ENCODE results near the gene BCAS4.

The BCAS4 gene

DNA sequence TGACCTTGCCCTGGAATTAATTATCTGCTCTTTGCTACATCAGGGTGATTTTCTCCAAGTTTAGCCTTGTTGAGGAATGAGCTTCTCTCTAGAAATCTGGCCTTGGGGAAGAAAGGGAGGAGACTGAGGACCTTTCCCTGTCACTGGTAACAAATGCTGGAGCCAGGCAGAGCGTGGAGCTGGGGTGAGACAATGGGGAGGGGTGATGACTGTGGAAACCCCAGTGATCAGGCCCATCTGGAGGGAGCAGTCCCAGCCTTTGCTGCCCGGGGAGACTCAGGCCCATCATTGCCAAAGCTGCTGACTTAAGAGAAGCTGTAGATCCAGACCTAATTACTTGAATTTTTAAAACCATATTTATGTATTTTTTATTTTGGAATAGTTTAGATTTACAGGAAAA is 31.3 kb downstream of the BCAS4 start:
- DNase-seq, result no peak

DNA sequence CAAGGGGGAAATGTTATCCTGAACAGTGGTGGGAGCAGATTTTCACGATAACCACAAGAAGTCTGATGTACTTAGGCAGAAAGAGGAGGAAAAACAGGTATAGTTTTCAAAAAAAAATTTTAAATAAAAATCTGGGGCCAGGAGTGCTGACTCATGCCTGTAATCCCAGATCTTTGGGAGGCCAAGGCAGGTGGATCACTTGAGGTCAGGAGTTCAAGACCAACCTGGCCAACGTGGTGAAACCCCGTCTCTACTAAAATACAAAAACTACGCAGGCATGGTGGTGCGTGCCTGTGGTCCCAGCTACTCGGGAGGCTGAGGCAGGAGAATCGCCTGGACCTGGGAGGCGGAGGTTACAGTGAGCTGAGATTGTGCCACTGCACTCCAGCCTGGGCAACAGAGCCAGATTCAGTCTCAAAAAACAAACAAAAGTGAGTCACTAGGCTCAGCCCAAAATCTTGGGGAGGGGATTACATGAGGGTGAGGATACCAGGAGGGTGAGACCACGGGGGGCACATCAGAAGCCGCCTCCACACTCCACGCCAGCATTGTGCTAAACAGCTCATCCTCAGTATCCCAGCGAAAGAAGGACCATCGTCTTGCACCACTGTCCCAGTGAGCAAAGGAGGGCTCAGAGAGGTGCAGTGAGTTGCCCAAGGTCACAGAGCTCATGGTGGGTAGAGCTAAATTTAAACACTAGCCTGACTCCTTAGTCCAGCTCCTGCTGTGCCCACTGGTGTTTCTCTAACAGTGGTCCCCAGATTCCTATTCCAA is 33.7 kb downstream of the BCAS4 start:
- no peak for DNase-seq

DNA sequence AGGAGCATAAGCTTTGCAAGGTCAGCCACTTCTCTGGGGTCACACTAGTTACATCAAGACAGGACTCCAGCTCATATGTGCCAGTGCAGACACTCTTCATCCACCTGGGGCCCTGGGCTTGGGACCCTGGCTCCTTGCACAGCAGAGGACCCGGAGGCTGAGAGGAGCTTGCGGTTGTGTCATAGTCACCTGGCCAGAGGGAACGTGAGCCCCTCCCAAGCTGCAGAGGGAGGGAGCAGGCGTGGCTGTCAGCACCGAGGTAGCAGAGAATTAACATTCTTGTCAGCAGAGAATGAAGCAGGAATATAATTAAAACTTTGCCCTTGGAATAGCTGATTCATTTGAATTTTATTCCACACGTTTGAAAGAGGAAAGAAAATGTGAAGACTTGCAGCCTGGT is 36.8 kb downstream of the BCAS4 start:
- DNase-seq, result no peak

GRCh38 chr20:50834599-50835005 is 39.7 kb downstream of the BCAS4 start:
- DNase-seq, result peak in 1 of 2 experiments; percentile 36

DNA sequence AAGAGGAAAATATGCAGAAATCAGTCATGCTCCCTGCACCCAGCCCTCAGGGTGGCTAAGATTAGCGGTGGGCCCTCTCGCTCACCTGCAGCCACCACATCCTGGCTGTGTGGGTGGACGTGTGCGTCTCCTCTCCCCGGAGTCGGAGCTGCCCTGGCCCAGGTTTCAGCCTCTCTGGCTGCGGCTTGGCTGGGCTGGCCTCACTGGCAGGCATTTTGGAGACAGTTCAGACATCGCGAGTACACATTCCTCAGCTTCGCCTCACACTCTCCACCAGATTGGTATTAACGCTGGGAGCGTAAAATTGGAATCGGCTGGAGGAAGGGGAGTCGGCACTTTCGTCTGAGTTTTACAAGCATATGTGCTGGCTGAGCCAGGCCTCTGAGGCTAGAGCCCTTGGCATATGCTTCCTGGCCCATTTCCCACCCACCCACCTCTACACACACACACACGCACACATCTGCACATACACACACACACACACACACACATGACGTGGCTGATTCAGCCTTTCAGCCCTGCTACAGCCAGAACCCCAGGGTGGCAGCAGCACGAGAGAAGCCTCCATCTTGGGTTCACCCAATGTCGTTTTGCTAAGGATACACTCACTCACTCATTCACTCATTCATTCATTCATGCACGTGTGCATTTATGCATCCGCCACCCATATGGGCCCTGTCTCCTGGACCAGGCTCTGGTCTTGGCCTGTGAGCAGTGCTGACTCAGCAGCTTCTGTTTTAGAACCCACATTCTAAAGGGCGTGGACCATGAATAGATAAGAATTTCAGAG is 42.9 kb downstream of the BCAS4 start:
- peak; percentile 30 to 84 for DNase-seq

- no peak for DNase-seq
Observed at GRCh38 chr20:50838322-50838625, 43.4 kb downstream of the BCAS4 start.

DNA sequence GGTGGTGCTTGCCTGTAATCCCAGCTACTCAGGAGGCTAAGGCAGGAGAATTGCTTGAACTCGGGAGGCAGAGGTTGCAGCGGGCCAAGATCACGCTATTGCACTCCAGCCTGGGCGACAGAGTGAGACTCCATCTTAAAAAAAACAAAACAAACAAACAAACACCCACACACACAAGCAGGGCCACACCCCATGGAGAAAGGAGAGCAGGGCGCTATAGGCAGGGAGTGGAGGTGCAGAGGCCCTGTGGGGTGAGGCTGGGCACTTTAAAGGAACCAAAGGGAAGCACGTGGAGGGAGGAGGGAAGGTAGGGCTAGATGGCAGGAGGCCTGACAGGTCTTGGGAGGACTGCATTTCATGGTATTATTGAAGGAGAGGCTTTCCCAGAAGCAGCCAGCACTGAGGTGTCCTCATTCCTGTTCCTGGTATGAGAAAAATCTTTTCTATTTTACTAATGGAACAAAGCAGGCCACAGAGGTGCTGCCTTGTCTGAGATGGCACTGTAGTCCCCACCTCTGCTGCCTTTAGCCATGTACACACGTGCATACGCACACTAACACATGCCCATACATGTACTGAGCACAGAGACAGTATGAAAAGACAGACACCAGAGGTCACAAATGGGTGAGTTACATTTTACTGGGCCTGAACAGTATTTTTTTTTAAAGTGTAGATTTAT is 44.0 kb downstream of the BCAS4 start:
- no peak for DNase-seq

DNA sequence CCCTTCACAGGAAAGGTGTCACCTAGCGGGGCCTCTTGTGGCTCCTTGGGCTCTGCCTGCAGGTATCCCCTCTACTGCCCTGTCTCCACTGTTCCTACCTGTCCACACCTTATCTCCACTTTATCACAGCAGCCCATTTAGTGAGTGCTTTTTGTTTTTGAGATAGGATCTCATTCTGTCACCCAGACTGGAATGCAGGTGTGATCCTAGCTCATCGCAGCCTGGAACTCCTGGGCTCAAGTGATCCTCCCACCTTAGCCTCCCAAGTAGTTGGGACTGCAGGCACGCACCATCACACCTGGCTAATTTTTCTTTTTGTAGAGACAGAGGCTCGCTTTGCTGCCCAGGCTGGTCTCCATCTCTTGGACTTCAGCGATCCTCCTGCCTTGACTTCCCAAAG is 48.0 kb downstream of the BCAS4 start:
- DNase-seq, result no peak

GRCh38 chr20:50843331-50844276 is 48.7 kb downstream of the BCAS4 start:
- DNase-seq, result no peak

GRCh38 chr20:50844430-50845100 is 49.7 kb downstream of the BCAS4 start:
- DNase-seq, result no peak

GRCh38 chr20:50845566-50846215 is 50.8 kb downstream of the BCAS4 start:
- no peak for DNase-seq

GRCh38 chr20:50848341-50848808 is 53.5 kb downstream of the BCAS4 start:
- DNase-seq, result peak; percentile 52 to 73

- DNase-seq, result peak in 1 of 2 experiments; percentile 45
Observed at GRCh38 chr20:50848846-50849673, 54.2 kb downstream of the BCAS4 start.

DNA sequence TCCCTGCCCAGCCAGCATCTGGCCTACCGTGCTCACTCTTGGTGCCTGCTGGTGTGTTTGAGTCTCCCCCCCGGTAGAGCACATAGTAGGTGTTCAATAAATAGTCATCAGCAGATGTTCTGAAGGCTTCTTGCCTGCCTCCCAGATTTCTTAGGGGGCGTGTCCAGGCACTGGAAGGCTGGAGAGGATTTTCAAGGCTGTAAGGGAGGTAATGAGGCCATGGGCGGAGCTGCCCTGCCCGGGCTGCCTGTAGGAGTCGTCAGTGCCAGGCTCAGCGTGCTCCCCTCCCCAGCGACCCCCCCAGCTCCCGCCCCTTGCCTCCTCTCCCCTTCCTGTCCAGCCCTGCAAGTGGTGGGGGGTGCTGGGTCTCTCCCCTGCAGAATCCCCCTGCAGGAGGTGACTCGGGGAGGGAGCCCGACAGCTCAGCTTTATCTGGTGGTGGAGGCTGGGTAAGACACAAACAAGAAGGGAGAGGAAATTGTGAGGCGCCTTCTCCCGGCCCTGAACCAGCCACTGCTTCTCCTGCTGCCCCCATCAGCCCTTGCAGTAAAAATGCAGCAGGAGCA is 55.9 kb downstream of the BCAS4 start:
- no peak for DNase-seq

DNA sequence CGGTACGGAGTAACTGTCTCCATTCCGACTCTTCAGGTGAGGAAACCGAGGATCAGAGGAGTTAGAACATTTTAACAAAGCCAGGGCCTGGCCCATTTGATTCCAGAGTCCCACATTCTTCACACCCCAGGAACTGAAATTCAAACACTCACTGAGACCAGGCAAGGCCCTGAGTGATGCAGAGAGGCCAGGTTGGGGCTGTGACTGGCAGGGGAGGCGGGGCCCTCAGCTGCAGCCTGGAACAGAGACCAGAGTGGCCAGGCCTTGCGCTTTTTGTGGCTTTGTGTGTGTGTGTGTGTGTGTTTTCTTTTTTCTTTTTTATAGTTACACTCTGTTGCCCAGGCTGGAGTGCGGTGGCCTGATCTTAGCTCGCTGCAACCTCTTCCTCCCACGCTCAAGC is 57.2 kb downstream of the BCAS4 start:
- no peak for DNase-seq

GRCh38 chr20:50854506-50855249 is 59.8 kb downstream of the BCAS4 start:
- no peak for DNase-seq

DNA sequence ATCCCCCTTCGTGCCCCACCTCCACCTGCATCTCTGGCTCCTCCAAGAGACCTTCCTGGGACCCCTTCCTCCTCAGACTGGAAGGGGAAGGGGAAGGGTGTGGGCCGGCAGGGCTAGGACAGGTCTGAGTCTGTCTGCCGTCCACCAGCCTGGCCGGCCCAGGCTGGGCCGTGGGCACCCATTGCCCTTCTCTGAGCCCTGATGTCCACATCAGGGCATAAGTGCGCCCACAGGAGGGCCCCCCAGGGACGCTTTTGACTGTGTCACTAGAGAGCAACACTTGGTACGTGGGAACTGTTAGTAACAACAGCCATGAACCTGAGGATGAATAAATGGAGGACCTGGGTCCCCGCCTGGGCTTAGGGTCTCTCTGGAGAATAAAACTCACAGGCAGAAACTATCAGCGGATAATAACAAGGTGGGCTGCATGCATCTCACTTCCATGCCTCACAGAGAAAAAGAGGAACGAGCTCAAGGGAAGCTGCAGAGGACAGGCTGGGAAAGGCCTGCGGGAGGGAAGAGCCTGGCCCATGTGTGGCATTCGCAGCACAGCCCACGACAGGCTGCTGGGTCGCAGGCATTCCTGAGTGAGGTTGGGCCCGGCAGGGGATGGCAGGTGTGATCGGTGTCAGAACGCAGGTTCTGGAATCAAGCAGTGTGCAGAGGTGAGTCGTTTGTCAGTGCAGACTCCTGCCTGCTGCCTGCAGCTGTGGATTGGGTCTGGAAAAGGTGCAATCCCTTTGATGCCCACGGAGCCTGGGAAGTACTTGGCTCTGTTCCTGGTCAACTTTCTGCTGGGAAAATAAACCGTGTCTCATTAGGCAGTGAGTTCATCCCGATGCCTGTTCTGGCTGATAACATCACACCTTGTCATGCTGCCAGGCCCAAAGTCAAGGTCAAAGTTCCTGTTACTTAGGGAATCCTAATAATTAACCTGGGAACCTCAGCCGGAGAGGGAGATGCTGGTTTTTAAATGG is 60.9 kb downstream of the BCAS4 start:
- no peak for DNase-seq

GRCh38 chr20:50856475-50857041 is 61.7 kb downstream of the BCAS4 start:
- DNase-seq, result no peak

All from NCI-H446 (cell line).